ENCODE measurements around the gene AGL. TPM values are rescaled to one million over a fixed set of nuclear protein-coding genes. Genes with fewer than 3 reads are reported as not detected.
"Not testable (repeated sequence)": the region's sequence is repeated elsewhere in the genome, so short reads cannot be mapped to it uniquely, and the experiment has no call there.

Gene AGL
- polyA plus RNA-seq, 4 donors, result 25.6 to 35.1 (median 32.8) TPM

DNA sequence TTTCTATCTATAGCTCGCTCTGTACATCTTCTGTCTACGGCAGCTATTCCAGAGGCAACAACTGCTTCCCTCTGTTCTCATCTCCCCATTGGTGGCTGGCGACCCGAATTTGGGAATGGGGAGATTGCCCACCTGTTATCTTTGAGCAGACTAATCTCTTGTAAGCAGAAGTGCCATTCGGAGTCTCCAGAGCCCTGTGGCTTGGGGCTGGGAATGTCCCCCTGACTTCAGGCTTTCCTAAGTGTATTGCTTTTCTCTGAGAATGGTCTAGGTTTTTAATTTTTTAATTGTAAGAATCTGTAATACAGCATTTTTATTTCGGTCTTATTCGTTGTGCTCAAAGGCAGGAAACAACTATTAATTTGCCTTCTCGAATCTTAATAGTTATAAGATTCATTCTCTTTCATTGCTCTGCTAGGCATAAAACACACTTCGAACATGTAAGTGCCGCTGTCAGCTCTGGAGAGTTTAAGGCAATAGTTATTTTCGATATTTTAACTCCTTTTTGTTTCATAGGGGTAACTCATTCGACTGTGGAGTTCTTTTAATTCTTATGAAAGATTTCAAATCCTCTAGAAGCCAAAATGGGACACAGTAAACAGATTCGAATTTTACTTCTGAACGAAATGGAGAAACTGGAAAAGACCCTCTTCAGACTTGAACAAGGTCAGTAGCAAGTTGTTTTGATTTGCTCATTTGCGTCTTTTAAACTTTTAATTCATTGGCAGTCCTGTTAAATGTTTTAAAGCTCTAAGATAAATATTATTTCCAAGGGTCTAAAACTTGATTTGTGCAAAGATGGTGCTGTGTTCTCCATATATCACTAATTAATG, 514 bp downstream of the AGL start:
- no peak for DNase-seq (ENCODE audit: low read depth in 4 of 4, low spot score in 3 of 4)

DNA sequence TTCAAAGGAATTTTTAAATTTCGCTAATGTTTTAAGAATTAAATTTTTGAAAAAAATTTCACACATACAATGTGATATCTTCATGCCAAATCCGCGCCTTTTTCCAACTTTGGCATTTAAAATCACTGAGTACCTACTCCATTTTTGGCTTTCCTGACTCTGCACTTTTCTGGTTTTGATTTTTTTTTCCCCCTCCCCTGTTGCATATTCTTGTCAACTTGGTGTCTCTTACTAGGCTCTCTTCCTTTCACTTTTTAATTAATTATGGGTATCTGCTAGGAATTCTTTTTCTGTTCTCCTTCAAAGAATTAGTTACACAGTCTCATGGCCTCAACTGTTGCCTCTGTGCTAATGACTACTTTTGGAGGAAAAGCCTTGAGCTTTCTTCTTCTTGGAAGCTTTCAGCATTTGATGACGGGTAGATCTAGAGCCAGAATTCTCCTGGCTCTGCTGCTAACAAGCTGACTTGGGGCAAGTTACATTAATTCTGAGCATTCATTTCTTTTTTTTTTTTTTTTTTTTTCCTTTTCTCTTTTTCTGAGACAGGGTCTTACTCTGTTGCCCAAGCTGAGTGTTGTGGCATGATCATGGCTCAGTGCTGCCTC, 1.8 kb downstream of the AGL start:
- DNase-seq (ENCODE audit: low read depth in 4 of 4, low spot score in 3 of 4), result no peak

DNA sequence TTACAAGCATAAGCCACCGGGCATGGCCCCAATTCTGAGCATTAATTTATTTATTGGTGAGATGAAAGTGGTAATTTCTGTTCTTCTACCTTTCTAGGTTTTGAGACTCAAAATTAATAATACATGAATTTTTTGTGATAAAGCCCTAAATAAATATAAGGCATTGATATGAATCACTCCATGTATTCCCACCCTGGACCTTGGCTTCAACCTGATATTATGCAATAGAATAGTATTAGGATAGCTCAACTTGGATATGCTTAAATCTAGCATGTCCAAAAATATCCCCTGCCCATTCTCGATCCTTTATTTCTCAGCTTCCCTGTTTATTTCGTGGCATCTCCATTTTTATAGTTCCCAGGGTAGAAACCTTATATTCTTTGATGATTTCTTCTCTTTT, 2.5 kb downstream of the AGL start:
- no peak for DNase-seq (ENCODE audit: low read depth in 4 of 4, low spot score in 3 of 4)

DNA sequence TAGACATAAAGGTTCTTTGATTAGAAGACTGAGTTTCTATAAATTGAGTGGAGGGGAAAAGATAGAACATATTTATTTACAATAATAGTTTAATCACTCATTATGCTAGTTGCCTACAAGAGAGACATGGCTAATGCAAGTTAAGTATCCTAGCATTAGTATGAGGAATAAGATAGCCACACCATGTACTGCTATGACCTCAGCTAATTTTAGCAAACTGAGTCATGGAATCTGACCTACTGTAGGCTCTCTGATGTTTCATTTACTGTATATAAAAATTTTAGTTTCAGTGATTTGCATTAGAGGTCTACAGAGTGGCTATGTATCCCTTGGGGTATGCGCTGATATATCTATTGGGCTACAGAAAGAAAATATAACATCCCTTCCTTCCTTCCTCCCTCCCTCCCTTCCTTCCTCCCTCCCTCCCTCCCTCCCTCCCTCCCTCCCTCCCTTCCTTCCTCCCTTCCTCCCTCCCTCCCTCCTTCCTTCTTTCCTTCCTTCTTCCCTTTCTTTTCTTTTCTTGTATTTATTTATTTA, 5.8 kb downstream of the AGL start:
- no peak for DNase-seq (ENCODE audit: low read depth in 4 of 4, low spot score in 3 of 4)

DNA sequence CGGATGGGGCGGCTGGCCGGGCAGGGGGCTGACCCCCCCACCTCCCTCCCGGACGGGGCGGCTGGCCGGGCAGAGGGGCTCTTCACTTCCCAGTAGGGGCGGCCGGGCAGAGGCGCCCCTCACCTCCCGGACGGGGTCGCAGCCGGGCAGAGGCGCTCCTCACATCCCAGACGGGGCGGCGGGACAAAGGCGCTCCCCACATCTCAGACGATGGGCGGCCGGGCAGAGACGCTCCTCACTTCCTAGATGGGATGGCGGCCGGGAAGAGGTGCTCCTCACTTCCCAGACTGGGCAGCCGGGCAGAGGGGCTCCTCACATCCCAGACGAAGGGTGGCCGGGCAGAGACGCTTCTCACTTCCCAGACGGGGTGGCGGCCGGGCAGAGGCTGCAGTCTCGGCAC, 6.9 kb downstream of the AGL start:
- DNase-seq (ENCODE audit: low read depth in 4 of 4, low spot score in 3 of 4), result not testable (repeated sequence)

DNA sequence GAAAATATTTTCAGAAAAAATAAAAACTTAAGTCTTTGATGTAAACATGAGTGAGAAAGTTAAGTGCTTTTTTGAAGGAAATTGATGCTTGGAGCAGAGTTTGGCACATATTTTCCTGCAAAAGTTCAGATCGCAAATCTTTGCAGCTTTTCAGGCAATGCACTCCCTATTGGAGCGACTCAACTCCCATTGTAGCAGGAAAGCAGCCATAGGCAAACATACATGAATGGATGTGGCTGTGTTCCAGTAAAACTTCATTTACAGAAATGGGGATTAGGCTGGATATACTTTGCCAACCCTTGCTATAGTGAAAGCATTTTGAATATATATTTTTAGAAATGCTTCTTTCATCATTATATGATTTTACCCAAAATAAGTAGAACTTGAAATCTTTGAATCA, 8.1 kb downstream of the AGL start:
- no peak for DNase-seq (ENCODE audit: low read depth in 4 of 4, low spot score in 3 of 4)

DNA sequence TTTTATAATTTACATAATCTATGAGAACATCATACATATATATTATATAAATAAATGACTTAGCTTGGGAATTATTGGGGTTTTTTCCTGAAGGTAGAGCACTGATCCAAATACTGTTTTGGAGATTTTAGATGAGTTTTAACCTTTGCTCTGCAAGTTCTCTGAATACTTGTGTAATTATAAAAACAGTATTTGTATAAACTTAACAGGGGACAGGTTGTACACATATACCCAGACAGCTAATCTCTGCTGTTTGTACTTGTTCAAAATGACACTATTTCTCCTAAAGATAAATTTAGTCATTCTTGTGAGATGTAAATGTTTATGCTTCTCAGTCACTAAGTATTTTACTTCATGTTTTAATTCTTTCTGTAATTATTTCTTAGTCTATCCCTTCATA, 8.7 kb downstream of the AGL start:
- DNase-seq (ENCODE audit: low read depth in 4 of 4, low spot score in 3 of 4), result no peak

DNA sequence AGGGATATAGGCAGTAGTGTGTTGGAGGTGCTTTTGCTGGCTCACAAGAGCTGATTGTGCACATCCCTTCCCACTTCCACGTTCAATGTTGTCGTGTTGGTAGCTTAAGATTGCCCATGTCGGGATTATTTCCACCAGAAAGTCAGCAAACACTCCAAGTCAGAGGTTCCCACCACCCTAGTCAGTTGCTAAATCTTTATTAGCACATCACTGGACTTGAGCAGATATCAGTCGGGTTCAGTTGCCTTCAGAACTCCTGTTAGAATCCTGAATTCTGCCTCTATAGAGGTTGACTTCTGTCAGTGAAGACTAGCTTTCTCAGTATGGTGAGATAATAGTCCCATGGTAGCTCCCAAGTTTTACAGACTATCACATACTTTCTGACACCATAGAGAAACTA, 10.5 kb downstream of the AGL start:
- DNase-seq (ENCODE audit: low read depth in 4 of 4, low spot score in 3 of 4), result no peak

DNA sequence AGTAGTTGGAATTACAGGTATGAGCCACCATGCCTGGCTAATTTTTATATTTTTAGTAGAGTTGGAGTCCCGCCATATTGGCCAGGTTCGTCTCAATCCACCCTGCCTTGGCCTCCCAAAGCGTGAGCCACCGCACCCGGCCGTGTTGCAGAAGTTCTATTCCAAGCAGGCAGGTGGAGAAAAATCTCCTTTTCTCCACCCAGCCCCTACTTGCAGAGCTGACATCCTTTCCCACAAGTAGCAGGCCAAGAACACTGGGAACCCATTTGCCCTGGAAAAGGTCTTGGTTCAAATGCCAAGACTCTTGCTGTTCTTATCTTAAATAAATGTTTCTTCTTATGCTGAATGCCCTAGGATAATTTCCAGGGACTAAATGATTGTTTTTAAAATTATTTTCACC, 17.5 kb downstream of the AGL start:
- no peak for DNase-seq (ENCODE audit: low read depth in 4 of 4, low spot score in 3 of 4)

DNA sequence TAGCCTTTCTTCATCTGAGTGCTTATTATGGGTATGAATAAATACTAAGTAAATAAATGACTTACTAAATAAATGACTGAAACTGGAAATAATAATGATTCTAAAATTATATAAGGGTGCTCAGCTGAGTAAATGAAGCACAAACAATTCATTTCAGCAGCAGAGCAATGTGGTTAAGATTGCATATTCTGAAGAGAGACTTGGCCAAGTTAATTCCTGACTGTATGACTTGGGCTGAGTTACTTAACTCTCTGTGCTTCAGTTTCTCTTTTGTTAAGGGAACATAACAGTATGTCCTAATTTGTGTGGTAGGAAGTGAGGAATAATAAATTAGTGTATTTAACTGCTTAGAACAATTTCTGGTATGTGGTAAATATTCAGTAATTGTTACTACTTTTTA, 19.1 kb downstream of the AGL start:
- no peak for DNase-seq (ENCODE audit: low read depth in 4 of 4, low spot score in 3 of 4)

DNA sequence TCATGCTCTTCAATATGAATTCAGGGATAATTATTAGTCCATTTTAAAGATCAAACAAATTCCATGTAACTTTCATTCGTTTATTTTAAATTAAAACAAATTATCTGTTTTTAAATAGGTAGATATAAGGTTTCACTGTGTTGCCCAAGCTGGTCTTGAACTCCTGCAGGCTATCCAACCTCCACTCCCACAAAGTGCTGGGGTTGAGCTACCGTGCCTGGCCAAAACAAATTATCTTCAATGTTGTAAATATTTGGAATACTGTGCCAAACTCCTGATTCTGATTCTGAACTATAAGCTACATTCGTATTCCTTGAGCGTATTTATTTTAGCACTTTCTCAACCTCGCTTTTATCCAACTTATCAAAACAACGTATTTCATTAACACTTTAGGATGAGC, 19.6 kb downstream of the AGL start:
- DNase-seq (ENCODE audit: low read depth in 4 of 4, low spot score in 3 of 4), result no peak

DNA sequence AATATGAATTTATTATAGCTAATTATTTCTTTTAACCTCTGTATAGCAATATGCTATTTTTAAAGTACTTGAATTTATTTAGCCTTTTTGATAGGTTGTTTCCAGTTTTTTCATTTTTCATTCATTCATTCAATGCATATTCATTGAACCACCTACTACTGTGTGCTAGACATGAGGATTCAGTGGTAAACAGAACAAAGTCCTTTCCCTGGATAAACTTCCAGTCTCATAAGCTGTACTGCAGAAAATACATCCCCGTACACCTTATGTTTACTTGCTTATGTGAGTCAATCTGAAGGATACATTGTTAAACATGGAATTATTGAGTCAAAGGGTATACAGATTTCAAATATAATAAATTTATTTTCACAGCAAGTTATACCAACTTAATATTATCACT, 21.9 kb downstream of the AGL start:
- no peak for DNase-seq (ENCODE audit: low read depth in 4 of 4, low spot score in 3 of 4)

DNA sequence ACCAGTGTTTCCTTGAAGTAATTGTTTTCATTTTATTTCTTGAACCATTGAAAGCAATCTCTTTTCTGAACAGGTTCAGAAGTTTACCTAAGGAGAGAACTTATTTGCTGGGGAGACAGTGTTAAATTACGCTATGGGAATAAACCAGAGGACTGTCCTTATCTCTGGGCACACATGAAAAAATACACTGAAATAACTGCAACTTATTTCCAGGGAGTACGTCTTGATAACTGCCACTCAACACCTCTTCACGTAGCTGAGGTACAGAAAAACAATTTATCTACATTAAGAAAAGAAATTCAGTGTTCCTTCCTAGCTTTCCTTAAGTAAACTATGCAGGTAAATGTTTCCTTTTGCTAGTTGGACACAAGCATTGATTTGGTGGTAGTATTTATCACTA, 27.4 kb downstream of the AGL start:
- DNase-seq (ENCODE audit: low read depth in 4 of 4, low spot score in 3 of 4), result no peak

DNA sequence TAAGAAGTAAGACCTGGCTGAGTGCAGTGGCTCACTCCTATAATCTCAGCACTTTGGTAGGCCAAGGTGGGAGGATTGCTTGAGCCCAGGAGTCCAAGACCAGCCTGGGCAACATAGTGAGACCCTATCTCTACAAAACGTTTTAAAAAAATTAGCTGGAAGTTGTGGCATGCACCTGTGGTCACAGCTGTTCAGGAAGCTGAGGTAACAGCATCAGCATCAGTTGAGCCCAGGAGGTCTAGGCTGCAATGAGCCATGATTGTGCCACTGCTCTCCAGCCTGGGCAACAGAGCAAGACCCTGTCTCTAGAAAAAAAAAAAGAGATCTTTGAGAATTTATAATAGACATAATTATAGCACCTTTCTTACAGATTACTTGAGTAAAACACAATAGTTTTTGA, 36.0 kb downstream of the AGL start:
- no peak for DNase-seq (ENCODE audit: low read depth in 4 of 4, low spot score in 3 of 4)

DNA sequence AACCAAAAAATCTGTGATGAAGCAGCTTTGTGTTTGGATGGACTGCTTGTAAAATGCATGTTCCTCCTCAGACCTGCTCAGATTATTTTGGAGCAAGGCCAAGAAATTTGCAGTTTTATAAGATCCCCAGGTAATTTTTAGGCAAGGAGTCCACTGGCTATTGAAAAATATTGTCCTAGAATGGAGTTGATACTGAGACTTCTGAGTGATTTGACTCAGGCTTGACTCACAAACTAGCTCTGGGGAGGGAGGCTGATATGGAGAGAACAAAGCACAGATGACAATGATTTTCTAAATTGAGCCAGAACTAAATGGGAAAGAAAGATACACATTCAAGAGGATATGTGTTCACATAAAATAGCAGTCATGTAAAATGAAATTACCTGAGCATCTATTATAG, 36.7 kb downstream of the AGL start:
- DNase-seq (ENCODE audit: low read depth in 4 of 4, low spot score in 3 of 4), result no peak

DNA sequence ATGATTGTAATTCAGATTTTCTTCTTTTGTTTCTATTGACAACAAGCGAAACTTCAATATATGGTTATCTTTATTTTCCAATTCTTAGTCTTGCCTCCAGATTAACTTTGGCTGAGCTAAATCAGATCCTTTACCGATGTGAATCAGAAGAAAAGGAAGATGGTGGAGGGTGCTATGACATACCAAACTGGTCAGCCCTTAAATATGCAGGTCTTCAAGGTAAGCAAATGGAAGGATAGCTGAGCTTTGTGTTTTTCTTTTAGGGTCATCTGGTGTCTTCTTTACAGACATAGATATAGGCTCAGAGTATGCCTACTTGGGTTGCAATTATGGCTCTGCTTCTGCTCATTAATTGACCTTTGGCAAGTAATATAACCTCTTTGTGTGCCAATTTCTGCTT, 37.7 kb downstream of the AGL start:
- no peak for DNase-seq (ENCODE audit: low read depth in 4 of 4, low spot score in 3 of 4)

DNA sequence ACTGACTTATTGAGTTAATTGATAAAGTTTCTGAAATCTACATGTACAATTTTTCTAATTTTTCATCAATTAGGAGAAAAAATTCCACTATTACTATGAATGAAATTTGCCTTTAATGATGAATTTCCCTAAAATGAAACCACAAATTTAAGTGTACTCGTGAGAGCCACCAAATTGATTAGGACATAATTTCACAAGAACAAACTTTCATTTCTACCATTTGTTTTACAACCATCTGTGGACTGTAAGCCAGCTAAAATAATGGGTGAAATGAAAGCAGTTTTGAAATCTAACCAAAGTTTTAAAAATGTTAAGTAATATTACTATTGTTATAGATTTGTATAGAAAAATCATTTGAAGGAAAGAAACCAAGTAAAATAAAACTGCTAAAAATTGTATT, 41.8 kb downstream of the AGL start:
- no peak for DNase-seq (ENCODE audit: low read depth in 4 of 4, low spot score in 3 of 4)

DNA sequence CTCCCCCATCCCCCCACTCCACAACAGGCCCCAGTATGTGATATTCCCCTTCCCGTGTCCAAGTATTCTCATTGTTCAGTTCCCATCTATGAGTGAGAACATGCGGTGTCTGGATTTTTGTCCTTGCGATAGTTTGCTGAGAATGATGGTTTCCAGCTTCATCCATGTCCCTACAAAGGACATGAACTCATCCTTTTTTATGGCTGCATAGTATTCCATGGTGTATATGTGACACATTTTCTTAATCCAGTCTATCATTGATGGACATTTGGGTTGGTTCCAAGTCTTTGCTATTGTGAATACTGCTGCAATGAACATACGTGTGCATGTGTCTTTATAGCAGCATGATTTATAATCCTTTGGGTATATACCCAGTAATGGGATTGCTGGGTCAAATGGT, 53.1 kb downstream of the AGL start:
- DNase-seq (ENCODE audit: low read depth in 4 of 4, low spot score in 3 of 4), result not testable (repeated sequence)

DNA sequence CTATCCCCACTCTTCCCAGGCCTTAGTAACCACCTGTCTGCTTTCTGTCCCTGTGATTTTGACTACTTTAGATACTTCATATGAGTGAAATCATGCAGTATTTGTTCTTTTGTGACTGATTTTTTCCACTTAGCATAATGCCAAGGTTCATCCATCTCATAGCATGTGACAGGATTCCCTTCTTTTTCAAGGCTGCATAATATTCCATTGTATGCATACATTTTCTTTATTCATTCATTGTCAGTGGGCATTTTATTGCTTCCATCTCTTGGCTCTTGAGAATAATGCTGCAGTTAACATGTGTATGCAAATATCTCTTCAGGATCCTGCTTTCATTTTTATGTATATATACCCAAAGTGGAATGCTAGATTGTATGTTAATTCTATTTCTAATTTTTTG, 56.4 kb downstream of the AGL start:
- no peak for DNase-seq (ENCODE audit: low read depth in 4 of 4, low spot score in 3 of 4)

DNA sequence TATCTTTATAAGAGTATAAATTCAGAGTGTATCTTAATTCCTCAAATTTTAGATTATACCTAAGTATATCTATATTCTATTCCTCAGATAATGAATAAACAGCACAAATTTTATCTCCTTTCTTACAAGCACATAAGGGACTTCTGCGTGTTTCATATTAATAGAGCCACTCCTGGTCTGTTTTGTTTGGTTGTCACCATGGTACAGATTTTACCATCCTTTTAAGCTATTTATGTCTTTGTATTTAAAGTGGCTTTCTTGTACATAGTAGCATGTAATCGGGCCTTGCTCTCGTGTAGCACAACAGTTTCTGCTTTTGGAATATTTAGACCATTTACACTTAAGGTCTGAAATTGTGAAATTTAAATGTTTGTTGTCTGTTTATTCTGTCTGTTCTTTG, 67.1 kb downstream of the AGL start:
- DNase-seq (ENCODE audit: low read depth in 4 of 4, low spot score in 3 of 4), result no peak

DNA sequence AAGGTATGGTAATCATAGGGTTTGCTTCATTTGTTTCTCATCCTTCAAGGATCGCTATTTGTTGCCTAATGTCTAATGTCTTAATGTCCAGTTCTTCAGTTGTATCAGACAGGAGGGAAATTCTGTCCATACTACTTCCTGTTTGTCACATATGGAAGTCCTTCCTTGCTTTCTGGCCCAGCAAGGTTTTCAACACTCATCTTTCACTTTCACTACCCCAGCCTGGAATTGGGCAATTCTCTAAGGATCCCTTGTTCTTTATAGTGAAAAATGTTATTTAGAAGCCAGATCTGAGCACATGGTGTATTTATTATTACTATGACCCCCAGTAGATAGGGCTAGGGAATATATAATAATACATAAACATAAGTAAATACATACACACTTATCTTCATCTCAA, 69.1 kb downstream of the AGL start:
- no peak for DNase-seq (ENCODE audit: low read depth in 4 of 4, low spot score in 3 of 4)

DNA sequence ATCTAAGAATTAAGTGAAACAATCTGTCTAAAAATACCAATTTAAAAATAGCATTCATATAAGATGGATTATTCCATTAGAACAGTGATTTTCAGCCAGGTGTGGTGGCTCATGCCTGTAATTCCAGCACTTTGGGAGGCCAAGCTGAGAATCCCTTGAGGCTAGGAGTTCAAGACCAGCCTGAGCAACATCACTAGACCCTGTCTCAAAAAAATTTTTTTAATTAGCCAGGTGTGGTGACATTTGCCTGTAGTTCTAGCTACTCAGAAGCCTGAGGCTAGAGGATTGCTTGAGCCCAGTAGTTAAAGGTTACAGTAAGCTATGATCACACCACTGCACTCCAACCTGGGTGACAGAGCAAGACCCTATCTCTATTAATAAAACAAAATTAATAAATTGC, 84.6 kb downstream of the AGL start:
- no peak for DNase-seq (ENCODE audit: low read depth in 4 of 4, low spot score in 3 of 4)
